T follicular helper cell (primary cell): Measurements from ENCODE around the gene KCNA5.

ENCODE experiments used
- DNase-seq: peaks from one replicate; pipeline ENCODE4 v3.0.0-alpha.2; 2020; ENCODE audit warnings: low read depth

The KCNA5 gene

DNA sequence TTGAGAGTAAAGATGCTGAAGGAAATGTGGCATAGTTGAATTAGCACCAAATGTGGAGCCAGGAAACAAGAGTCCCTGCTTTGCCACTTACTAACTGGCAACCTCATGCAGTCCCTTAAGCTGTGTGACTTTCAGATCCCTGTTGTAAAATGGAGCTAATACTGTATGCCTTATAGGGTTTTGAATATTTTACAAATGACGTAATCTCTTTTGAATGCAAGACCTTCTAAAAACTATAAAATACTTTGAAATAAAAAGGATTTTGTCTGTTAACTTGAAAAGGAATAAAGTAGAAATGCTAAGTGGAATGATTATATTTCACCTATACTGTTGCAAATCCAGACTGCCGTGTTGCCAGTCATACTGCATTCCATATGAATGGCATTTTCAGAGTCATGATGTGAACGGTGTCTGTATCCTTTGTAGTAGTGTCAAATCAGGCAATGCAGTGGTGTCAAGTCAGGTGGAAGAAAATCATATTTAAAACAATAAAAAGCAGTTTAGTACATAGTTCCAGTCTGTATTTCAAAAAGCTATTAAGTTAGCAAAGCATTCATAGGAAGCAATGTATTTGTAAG lies 21.3 kb downstream of the KCNA5 start:
- no peak for DNase-seq

DNA sequence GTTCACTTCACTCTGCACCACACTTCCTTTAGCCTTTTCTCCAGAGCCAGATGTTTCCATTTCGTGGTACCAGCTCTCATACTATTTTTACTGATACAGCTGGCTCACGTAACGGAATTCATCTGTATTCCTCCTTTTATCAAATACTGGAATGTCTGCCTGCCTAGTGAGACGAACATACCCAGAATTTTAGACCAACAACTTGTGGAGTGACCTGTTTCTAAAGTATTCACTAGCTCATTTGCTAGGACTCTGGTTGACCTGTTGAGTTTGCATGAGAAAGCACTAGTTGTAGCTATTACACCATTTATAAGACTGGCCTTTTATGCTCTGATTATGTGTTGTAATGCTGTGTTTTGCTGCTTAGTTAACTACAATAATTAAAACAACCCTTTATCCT lies 22.6 kb downstream of the KCNA5 start:
- DNase-seq = no peak

DNA sequence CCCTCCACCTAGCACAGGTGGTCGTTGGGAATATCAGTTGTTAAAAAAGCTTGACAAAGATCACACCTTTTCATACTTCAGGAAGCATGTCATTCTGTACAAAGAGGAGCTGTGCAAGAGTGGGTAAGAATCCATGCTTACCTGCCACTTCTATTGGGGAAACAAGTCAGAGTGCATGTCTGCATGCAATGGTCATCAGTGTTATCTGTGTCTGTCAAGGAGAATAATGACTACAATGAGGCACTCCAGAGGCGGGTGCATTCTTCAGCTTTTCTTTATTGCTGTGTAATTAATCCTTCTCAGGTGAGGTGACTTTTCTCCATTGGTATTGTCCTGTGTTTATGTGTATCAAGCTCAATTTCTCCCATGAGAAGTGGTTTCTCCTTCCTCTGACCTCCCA lies 24.4 kb downstream of the KCNA5 start:
- no peak for DNase-seq

DNA sequence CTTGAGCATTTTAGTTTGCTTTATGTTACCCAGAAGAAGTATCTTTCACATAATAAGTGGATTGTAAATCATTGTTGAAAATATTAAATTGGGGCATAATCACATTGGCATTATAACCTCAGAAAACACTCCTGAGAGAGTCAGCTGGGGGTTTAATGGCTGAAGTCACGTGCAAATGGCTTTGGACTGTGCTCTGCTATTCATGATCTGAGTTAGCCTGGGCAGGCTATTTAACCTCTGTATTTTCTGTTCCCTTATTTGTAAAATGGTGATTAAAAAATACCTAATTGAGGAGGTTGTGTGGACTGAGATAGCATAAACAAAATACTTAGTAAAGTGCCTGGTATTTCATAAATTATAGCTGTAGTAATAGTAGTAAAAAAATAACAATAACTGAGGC lies 24.9 kb downstream of the KCNA5 start:
- no peak for DNase-seq

DNA sequence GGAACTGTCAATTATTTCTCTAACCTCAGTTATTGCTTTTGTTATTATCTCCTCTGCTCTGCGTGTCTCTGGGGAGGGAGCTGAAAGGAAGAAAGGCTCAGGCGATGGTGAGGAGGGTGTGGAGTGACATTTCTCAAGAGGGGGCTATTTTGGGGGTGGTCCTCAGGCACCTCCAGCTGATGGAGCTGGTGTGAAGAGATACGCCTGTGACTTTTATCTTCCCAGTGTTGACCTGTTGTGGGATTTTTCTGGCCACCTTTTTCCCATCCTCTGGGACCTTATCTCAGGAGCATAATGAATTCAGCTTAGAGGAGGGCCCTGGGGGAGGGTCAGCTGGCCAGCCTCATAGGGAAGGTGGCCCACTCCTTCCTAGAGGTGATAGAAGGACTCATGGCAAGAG lies 26.4 kb downstream of the KCNA5 start:
- no peak for DNase-seq

DNA sequence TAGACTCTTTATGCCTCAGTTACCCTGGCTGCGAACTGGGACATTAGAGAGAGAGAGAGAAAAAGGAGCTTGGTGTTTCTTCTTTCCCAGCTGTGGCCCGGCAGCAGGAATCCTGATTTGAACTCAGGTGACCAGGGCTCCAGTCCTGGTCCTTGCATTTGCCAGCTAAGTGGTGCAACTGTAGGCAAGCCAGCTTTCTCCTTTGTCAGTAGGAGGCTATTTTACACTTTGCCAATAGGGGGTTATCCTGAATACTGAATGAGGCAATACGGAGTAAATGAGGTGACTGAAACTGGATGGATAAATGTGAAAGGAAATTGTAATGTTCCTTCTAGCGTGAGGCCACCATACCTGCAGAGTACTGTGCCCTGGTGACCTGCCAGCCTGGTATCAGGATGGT lies 27.8 kb downstream of the KCNA5 start:
- DNase-seq = no peak

DNA sequence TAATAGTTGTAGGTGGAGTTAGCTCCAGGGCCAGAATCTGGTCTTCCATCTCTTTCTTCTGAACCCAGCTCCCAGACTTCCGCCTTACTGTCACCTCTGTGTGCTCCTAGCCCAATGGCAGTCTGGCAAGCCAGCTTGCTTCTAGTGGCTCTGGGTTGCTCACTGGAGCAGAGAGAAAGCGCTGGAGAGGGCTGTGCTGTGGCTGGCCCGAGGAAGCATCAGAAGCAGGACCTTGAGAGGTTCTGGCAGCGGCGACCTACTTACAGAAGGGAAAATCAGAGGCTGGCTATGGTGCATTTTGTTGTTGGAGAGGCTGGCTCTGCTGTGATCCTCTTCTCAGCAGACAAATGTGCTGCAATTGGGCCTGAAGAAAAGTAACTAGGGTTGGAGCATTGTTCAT lies 28.6 kb downstream of the KCNA5 start:
- DNase-seq = no peak

DNA sequence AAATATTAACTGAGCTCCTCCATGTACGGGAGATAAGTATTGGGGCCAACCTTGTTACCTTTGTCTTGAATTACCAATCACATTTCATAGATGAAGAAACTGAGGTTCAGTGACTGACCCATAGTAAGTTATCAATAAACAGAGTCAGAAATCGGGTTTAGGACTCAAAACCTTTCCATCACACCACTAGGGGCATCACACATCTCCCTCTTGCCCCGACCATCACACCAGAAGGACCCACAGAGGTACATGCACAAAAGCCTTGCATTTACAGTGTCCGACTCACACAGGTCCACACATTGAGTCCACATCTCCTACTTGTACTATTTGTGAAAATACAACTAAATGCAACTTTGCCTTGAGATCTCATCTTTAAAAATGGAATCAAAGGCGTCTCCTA lies 29.4 kb downstream of the KCNA5 start:
- DNase-seq = no peak

DNA sequence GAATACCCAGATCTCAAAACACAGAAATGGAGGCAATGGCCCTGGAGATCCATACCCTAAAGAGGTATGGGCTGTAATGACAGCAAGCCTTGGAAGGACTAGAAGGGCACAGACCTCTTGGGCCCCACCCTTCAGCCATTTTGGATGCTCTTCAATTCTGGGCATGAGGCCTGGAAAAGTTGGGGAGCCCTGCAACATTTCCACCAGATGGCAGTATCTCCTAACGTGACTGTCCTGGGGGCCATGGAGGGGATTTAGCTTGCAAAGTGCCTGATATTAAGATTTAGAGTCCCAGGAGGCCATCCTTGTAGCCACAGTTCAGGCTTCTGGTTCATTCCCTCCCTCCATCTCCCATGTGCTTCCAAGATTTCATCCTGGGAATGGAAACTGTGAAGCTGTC lies 30.2 kb downstream of the KCNA5 start:
- DNase-seq = no peak

DNA sequence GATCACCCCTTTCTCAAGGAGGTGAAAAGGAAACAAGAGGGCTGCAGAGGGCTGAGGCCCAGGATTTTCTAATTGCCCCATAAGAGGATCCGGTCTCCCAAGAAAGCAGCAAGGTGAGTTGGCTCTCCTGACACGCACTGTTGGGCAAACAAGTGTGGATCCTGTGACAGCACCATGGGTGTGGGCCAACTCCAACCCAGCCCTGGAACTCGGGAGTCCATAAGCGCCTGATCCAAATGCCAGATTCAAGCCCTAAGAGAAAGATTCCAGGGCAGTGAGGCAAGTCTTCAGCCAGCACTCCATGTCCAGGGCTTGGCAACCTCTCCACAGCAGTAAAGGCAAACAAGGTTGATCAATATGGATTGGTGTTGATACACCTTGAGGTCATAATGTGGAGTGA lies 33.1 kb downstream of the KCNA5 start:
- DNase-seq = no peak

DNA sequence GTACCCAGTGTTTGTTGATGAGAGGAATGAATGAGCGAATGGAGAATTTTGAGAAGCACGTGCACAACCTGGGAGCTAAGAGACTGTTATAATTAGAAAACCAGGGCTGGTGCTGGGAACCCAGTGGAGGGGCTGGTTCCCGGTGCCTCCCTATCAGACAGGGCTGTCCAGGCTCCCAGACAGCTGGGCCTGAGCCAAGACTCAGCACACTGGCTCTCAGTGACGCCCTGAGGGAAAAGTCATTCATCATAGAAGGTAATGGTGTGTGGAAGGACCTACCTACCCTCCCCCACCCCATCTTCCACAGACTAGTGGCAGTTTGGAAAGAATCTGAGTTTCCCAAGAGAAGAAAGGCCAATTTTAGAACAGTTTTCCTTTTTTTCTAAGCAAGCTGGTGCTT lies 34.7 kb downstream of the KCNA5 start:
- DNase-seq = no peak

DNA sequence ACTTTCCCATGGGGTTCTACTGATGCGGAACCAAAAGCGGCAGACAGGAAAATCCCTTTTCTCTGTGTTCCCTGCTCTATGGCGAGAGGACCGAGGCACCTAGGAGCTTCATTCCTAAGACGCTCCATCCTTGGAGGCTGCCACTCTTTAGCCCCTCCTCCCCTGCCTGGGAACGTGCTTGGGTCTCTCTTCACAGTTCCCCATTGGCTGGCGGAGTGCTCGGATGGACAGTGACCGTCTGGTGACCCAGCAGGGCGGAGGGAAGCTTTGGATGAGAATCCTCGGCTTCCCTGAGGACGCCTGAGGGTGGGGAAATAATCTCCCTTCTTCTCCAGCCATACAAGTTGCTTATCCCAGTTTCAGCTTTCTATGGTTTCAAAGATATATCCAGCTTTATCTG lies 37.3 kb downstream of the KCNA5 start:
- DNase-seq = no peak

DNA sequence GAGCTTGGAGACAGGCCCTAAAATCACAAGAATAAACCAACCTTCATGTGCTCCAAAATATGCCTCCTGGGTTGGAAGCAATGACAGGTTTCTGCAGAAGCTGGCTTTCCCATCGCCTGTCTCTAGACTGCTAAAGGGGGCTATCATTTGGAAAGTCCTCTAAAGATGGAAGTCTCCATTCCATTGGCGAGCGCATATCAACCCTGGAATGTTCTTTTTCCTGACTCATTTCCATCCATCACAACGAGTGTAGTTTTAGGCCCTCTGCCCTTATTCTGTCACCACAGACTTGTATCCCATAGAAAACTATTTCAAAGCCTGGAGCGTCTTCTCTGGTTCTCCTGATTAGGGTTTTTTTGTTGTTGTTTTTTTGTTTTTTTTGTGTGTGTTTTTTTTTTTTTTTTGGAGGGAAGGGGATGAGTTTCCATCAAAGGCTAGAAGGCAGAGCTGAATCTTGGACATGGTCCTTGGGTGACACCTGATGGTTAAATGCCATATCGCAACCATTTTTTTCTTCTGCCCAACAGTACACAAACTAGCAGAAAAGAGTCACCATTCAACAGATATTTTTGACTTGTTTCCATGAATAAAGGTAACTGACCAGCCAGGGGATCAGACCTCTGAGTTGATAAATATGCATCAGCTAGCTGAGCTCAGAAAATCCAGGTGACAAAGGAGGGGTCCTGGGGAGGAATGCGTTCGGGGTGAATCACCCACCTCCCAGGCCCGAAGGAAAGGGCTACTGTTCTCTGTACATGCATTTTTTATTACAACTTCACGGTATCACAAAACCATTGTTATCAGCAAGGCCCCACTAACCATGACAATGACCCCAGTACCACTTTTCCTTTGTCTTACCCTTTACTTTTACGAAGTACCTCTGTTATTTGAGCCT lies 40.5 kb downstream of the KCNA5 start:
- no peak for DNase-seq

DNA sequence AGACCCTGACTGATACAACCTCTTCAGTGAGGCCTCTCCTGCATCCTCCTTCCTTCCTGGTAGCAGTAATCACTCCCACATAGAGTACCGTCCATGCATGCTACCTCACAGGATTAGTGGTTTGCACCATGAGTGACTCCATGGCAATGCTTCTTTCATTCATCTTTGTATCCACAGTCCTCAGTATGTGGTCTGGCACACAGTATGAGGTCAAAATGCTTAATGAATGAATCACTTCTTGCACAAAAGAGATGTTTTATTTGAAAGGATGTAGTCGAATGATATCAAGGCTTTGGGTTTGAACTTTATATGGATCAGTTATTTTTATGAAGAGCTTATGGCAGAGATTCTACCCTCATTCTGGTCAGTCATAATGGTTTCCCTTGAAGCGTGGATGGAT lies 42.2 kb downstream of the KCNA5 start:
- DNase-seq = no peak

DNA sequence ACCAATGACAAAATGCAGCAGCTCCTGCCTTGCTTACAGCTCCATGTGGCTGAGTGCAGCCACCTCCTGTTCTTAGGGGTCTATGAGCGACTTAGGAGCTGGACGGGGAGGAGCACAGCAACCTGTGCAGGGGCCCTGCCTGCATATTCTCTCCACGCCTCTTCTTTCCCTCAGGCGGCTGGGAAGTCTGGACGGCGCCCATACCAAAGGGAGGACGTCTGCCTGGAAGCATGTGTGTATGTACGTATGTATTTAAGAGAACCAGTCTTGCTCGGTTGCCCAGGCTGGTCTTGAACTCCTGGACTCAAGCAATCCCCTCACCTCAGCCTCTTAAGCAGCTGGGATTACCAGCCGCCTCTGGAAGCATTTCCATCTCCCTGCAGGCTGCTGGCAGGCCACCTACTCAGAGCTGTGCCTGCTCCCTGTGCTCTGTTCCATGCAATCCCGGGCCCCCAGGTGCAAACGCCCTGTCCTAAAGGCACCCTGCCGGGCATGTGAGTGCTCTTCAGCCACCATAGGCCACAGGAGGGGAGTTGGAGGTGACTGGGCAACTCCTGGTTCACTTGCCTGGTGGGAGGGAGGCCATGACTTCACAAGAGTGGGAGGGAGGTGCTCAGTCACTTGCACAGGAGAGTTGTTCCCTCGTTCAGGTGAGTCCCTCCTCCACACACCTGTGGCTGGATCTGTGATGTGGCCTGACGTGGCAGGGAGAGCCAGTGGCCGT lies 44.3 kb downstream of the KCNA5 start:
- DNase-seq = no peak

DNA sequence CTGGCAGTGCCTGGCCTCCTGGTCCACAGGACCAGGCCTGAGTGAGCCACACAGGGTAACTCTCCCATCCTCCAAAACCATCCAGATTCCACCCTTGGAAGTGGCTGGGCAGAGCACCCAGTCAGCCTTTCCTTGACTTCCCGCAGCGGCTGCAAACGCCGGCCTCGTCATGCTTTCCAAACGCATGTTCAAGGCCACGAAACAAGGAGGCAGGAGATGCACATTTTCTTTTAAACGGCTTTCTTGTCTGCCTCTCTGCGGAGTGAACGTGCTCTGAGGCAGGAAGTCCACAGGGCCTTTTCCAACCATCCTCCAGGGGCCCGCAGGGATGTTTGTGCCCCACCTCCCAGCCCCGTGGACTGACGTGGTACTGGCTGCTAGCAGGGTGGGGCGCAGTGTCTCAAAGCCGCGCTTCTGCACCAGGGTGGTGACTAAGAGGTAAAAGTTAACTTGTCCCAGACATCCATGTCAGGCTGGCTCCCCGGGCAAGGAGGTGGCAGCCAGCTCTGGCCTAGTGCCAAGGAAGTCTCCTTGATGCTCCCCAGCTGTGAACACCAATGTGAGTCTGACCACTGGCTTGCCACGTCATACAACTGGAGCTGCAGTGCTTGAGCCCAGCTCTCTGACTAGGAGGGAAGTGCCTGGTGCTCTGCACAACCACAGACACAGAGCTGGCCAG lies 45.0 kb downstream of the KCNA5 start:
- DNase-seq = no peak

DNA sequence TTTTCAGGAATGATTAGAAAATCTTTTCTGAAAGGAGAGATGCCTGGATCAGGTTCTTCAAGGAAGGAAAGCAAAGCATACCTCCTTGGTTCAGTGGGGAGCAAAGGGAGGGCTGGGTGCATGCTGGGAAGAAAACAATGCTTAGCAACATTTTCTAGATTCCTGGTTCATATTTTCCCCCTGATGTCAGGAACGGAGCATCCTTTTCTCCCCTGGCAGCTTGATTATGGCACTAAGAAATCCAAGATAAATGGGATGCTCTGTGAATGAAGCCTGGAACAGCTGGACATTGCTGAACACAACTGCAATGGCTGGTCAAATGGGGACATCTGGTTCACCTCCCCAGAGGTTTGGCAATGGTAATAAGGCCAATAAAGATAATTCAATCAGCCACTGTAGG lies 50.9 kb downstream of the KCNA5 start:
- DNase-seq = no peak

DNA sequence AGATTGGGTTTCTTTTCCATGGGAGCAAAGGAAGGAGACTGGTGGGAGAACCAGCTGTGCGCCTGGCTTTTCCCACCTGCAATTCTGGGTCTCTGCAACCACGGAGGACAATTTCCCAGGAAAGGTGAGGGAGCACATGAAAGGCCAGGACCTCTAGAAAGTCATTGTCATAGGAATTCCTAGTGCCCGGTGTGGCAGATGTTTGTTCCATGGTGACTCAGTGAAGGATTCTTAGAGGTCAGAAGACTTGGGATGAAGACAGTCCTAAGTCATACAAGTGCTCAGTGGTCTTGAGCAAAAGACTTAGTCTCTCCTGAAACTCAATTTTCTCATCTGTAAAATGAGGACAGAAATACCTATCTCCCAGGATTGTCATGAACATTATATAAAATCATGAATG lies 51.3 kb downstream of the KCNA5 start:
- no peak for DNase-seq
